OCI-LY1 (cell line): ENCODE results near the gene ADAT1.
A peak's percentile ranks its signal among the peaks of the same experiment; 100 is the strongest.
"Not testable (repeated sequence)": the region's sequence is repeated elsewhere in the genome, so short reads cannot be mapped to it uniquely, and the experiment has no call there.

Source experiments
- H2AFZ ChIP-seq: fragments of 200-600 bp; sonication (generic), shearing (Covaris generic); 2 replicates; pipeline ENCODE4 v1.6.0; 2014; ENCODE audit warnings: antibody characterized with exemption, mild to moderate bottlenecking, low read length
- H3F3A ChIP-seq: fragments of 200-600 bp; sonication (generic), shearing (Covaris generic); 2 replicates; pipeline ENCODE4 v1.6.0; 2014; ENCODE audit warnings: mild to moderate bottlenecking, antibody characterized with exemption, low read length, moderate library complexity; ENCODE audit not compliant: insufficient read depth
- H3K27ac ChIP-seq: fragments of 200-600 bp; sonication (generic); 2 replicates; pipeline ENCODE4 v1.5.1; 2014; ENCODE audit warnings: low read length, mixed run types, mild to moderate bottlenecking, low read depth; ENCODE audit not compliant: poor library complexity, severe bottlenecking
- H3K27me3 ChIP-seq: fragments of 200-600 bp; sonication (generic); 2 replicates; pipeline ENCODE4 v1.6.0; 2014; ENCODE audit warnings: antibody characterized with exemption, mild to moderate bottlenecking, low read length, moderate library complexity; ENCODE audit not compliant: insufficient read depth
- H3K36me3 ChIP-seq: fragments of 200-600 bp; sonication (generic); 2 replicates; pipeline ENCODE4 v1.6.1; 2014; ENCODE audit warnings: mild to moderate bottlenecking, antibody characterized with exemption, low read length, moderate library complexity, mixed read lengths; ENCODE audit not compliant: insufficient read depth
- H3K4me1 ChIP-seq: fragments of 200-600 bp; sonication (generic); 2 replicates; pipeline ENCODE4 v1.5.1; 2014; ENCODE audit warnings: mild to moderate bottlenecking, low read length, moderate library complexity; ENCODE audit not compliant: insufficient read depth, severe bottlenecking
- H3K4me2 ChIP-seq: fragments of 200-600 bp; sonication (generic), shearing (Covaris generic); 2 replicates; pipeline ENCODE4 v1.6.1; 2014; ENCODE audit warnings: low read length
- H3K4me3 ChIP-seq: fragments of 200-600 bp; sonication (generic); 2 replicates; pipeline ENCODE4 v1.5.1; 2014; ENCODE audit warnings: low read length, low read depth, mild to moderate bottlenecking, mixed read lengths; ENCODE audit not compliant: poor library complexity, severe bottlenecking
- H3K79me2 ChIP-seq: fragments of 200-600 bp; shearing (Covaris generic); 2 replicates; pipeline ENCODE4 v1.6.1; 2016; ENCODE audit warnings: mixed run types, low read length, mixed read lengths; ENCODE audit not compliant: insufficient read depth
- H3K9ac ChIP-seq: fragments of 200-600 bp; sonication (generic), shearing (Covaris generic); 2 replicates; pipeline ENCODE4 v1.6.1; 2014; ENCODE audit warnings: mild to moderate bottlenecking, low read length, mixed read lengths
- H3K9me2 ChIP-seq: fragments of 200-600 bp; sonication (generic), shearing (Covaris generic); 2 replicates; pipeline ENCODE4 v1.6.1; 2014; ENCODE audit warnings: low read depth, mild to moderate bottlenecking, low read length, mixed read lengths
- H3K9me3 ChIP-seq: fragments of 200-600 bp; shearing (Covaris generic); 2 replicates; pipeline ENCODE4 v1.6.1; 2014; ENCODE audit warnings: low read length, mixed read lengths
- H4K20me1 ChIP-seq: fragments of 200-600 bp; sonication (generic), shearing (Covaris generic); 2 replicates; pipeline ENCODE4 v1.6.0; 2016; ENCODE audit warnings: mild to moderate bottlenecking, low read length; ENCODE audit not compliant: insufficient read depth
- CTCF ChIP-seq: fragments of 200-600 bp; sonication (generic), shearing (Covaris generic); IDR thresholded peaks from 2 replicates; pipeline ENCODE4 v1.5.1; 2017; ENCODE audit warnings: mild to moderate bottlenecking, antibody characterized with exemption, low read length, moderate library complexity, mixed read lengths
- EZH2 ChIP-seq: fragments of 200-600 bp; sonication (generic), shearing (Covaris generic); IDR thresholded peaks from 2 replicates; pipeline ENCODE4 v1.8.0; 2017; ENCODE audit warnings: borderline replicate concordance, mixed run types, mild to moderate bottlenecking, antibody characterized with exemption, low read length, moderate library complexity, mixed read lengths

Gene ADAT1

GRCh38 chr16:75599452-75600277 lies 23.4 kb downstream of the ADAT1 start:
- H3K36me3 ChIP-seq = peaks cover 74% of the 10 kb centered on the region
- H3K4me2 ChIP-seq = no peak overlapping the region
- no peak for TF ChIP-seq EZH2
- TF ChIP-seq CTCF = no peak

GRCh38 chr16:75593825-75594820 lies 29.0 kb downstream of the ADAT1 start:
- Histone ChIP-seq H3K9me3 (no peaks in the 10 kb centered on the region), H3K27me3 (no peaks in the 10 kb centered on the region), H3K9ac (no peak overlapping the region), H3K79me2 (no peaks in the 10 kb centered on the region), H3F3A (no peaks in the 10 kb centered on the region), H3K4me3 (no peak overlapping the region), H3K36me3 (peaks cover 40% of the 10 kb centered on the region), H3K27ac (peak overlapping the region; percentile 27), H2AFZ (no peak overlapping the region), H4K20me1 (no peaks in the 10 kb centered on the region), H3K4me2 (no peak overlapping the region), H3K9me2 (no peaks in the 10 kb centered on the region), H3K4me1 (peaks cover 12% of the 10 kb centered on the region)
- TF ChIP-seq EZH2 (no peak), CTCF (no peak)

More at GRCh38 chr16:75599452-75600277, 23.4 kb downstream of the ADAT1 start:
- H3K4me1 ChIP-seq = peaks cover 8% of the 10 kb centered on the region
- H3K27me3 ChIP-seq = no peaks in the 10 kb centered on the region
- H2AFZ ChIP-seq = no peak overlapping the region
- no peaks in the 10 kb centered on the region for H3K79me2 ChIP-seq
- H3K4me3 ChIP-seq = no peak overlapping the region
- H3K27ac ChIP-seq = no peak overlapping the region
- H4K20me1 ChIP-seq = no peaks in the 10 kb centered on the region
- H3F3A ChIP-seq = no peaks in the 10 kb centered on the region
- no peaks in the 10 kb centered on the region for H3K9me3 ChIP-seq
- H3K9ac ChIP-seq = no peak overlapping the region
- H3K9me2 ChIP-seq = no peaks in the 10 kb centered on the region

GRCh38 chr16:75593308-75593707 lies 29.8 kb downstream of the ADAT1 start:
- no peaks in the 10 kb centered on the region for H3K9me3 ChIP-seq
- H3F3A ChIP-seq = no peaks in the 10 kb centered on the region
- no peak for TF ChIP-seq CTCF
- no peak for TF ChIP-seq EZH2
- H3K4me2 ChIP-seq = no peak overlapping the region
- H3K4me1 ChIP-seq = peaks cover 12% of the 10 kb centered on the region
- no peak overlapping the region for H3K9ac ChIP-seq
- no peak overlapping the region for H2AFZ ChIP-seq
- no peak overlapping the region for H3K4me3 ChIP-seq
- no peaks in the 10 kb centered on the region for H3K79me2 ChIP-seq
- H3K27ac ChIP-seq = no peak overlapping the region
- H3K36me3 ChIP-seq = peaks cover 35% of the 10 kb centered on the region
- H3K9me2 ChIP-seq = no peaks in the 10 kb centered on the region
- no peaks in the 10 kb centered on the region for H3K27me3 ChIP-seq
- no peaks in the 10 kb centered on the region for H4K20me1 ChIP-seq

- not testable (repeated sequence) for H4K20me1 ChIP-seq, H3K9me2 ChIP-seq, H3K79me2 ChIP-seq, H3K27ac ChIP-seq, H2AFZ ChIP-seq, H3F3A ChIP-seq, H3K27me3 ChIP-seq, H3K4me2 ChIP-seq, H3K9ac ChIP-seq, H3K9me3 ChIP-seq, H3K4me3 ChIP-seq
- peaks cover 12% of the 10 kb centered on the region for H3K4me1 ChIP-seq
- H3K36me3 ChIP-seq = peaks cover 22% of the 10 kb centered on the region
These were observed 31.2 kb downstream of the ADAT1 start for GRCh38 chr16:75591927-75592326.
